GM12878 (cell line): ENCODE data around the gene RAD51B. TPM values are rescaled to one million over a fixed set of nuclear protein-coding genes. Genes with fewer than 3 reads are reported as not detected.
A peak's percentile ranks its signal among the peaks of the same experiment; 100 is the strongest.

Experiments
- ATAC-seq: fragments of 200-7000 bp; cut with Tn5 transposase; 3 replicates; pipeline ENCODE4 v1.9.1; 2020; ENCODE audit warnings: mild to moderate bottlenecking, moderate library complexity
- BruUV-seq: library from RNA; stranded (reverse); fragments of 400-500 nt; replicated peaks from 2 replicates; lab custom pipeline; 2021; lab: Mats Ljungman, UMichigan
- CTCF ChIA-PET: fragments of 300-600 bp; sonication (Branson Sonifier 250); formaldehyde crosslinking; extraction: SDS; loops from one replicate; lab custom pipeline; 2021; ENCODE audit warnings: inconsistent platforms; lab: Yijun Ruan, JAX
- POLR2A ChIA-PET: fragments of 350-600 bp; formaldehyde crosslinking; extraction: SDS; loops from one replicate; lab custom pipeline; 2021; ENCODE audit warnings: inconsistent platforms; lab: Charles Lee
- RAD21 ChIA-PET: fragments of 300-600 bp; sonication (Branson Sonifier 250); formaldehyde crosslinking; loops from one replicate; lab custom pipeline; 2023; ENCODE audit warnings: antibody characterized with exemption; ENCODE audit not compliant: unreplicated experiment; lab: Charles Lee
- SMC1A ChIA-PET: fragments of 300-600 bp; sonication (Branson Sonifier 250); formaldehyde crosslinking; loops from one replicate; lab custom pipeline; 2023; ENCODE audit not compliant: unreplicated experiment, uncharacterized antibody; lab: Charles Lee
- DNase-seq: peaks from one replicate; pipeline ENCODE4 v3.0.0-alpha.2; 2011; ENCODE audit warnings: low read depth, low spot score
- FAIRE-seq: peaks from 3 replicates; lab custom pipeline; 2011; peaks lifted over from hg19 to GRCh38; lab: Jason Lieb, UNC
- H2AFZ ChIP-seq: 2 replicates; pipeline ENCODE4 v1.6.0; 2011; ENCODE audit warnings: low read depth, low read length, control low read depth; ENCODE audit not compliant: control insufficient read depth
- H3K27ac ChIP-seq: 2 replicates; pipeline ENCODE4 v1.5.1; 2011; ENCODE audit warnings: control low read depth; ENCODE audit not compliant: control insufficient read depth, insufficient read depth
- H3K27me3 ChIP-seq, 2 experiments: replicated peaks in 1 of 2; 2 replicates each; pipeline versions ENCODE4 v1.6.0 to v1.6.1; 2011; ENCODE audit warnings: low read length in 1 of 2; ENCODE audit not compliant: control insufficient read depth in 2 of 2, insufficient read depth in 2 of 2
- H3K36me3 ChIP-seq, 2 experiments: 2 replicates each; pipeline ENCODE4 v1.5.1; 2011; ENCODE audit warnings: low read length in 1 of 2; ENCODE audit not compliant: control insufficient read depth in 2 of 2, insufficient read depth in 2 of 2
- H3K4me1 ChIP-seq: 2 replicates; pipeline ENCODE4 v1.6.1; 2011; ENCODE audit warnings: mild to moderate bottlenecking, low read length, moderate library complexity, mixed read lengths; ENCODE audit not compliant: control insufficient read depth, insufficient read depth
- H3K4me2 ChIP-seq: 2 replicates; pipeline ENCODE4 v1.6.0; 2011; ENCODE audit warnings: control low read depth; ENCODE audit not compliant: control insufficient read depth, insufficient read depth
- H3K4me3 ChIP-seq: fragments of 200-600 bp; sonication (generic); 2 replicates; pipeline ENCODE4 v1.5.1; 2016
- H3K79me2 ChIP-seq: 2 replicates; pipeline ENCODE4 v1.6.0; 2011; ENCODE audit warnings: low read length; ENCODE audit not compliant: control insufficient read depth, insufficient read depth
- H3K9ac ChIP-seq: 2 replicates; pipeline ENCODE4 v1.8.0; 2011; ENCODE audit warnings: low read length, control low read depth, mixed read lengths; ENCODE audit not compliant: control insufficient read depth, insufficient read depth
- H3K9me3 ChIP-seq: replicated peaks from 3 replicates; pipeline ENCODE4 v1.5.1; 2011; ENCODE audit warnings: mild to moderate bottlenecking, low read length; ENCODE audit not compliant: control insufficient read depth, insufficient read depth
- H4K20me1 ChIP-seq: 2 replicates; pipeline ENCODE4 v1.6.0; 2011; ENCODE audit not compliant: control insufficient read depth, insufficient read depth
- BCL11A ChIP-seq: IDR thresholded peaks from 2 replicates; pipeline ENCODE4 v1.6.1; 2011; ENCODE audit warnings: low read depth, low read length
- CHD1 ChIP-seq: IDR thresholded peaks from 2 replicates; pipeline ENCODE4 v1.6.1; 2012; ENCODE audit warnings: low read depth, low read length, improper control_type of control experiment
- GABPA ChIP-seq: IDR thresholded peaks from 2 replicates; pipeline ENCODE4 v1.6.1; 2014; ENCODE audit warnings: antibody characterized with exemption, low read depth, mild to moderate bottlenecking, inconsistent platforms
- MEF2A ChIP-seq: IDR thresholded peaks from 2 replicates; pipeline ENCODE4 v1.6.1; 2011; ENCODE audit warnings: low read depth, mild to moderate bottlenecking, low read length, moderate library complexity; ENCODE audit not compliant: insufficient read depth
- SIN3A ChIP-seq: IDR thresholded peaks from 2 replicates; pipeline ENCODE4 v1.6.1; 2012; ENCODE audit warnings: low read depth, low read length, improper control_type of control experiment
- ZBED1 ChIP-seq: IDR thresholded peaks from 2 replicates; pipeline ENCODE4 v1.6.1; 2016; ENCODE audit warnings: borderline replicate concordance
- ZBTB33 ChIP-seq: fragments of 450-650 bp; IDR thresholded peaks from 2 replicates; pipeline ENCODE4 v1.6.1; 2017; ENCODE audit warnings: mild to moderate bottlenecking
- ZBTB40 ChIP-seq: fragments of 450-650 bp; IDR thresholded peaks from 2 replicates; pipeline ENCODE4 v1.6.1; 2016; ENCODE audit warnings: mild to moderate bottlenecking, moderate library complexity, borderline replicate concordance
- ZNF687 ChIP-seq: fragments of 450-650 bp; IDR thresholded peaks from 2 replicates; pipeline ENCODE4 v1.6.1; 2017; ENCODE audit warnings: mild to moderate bottlenecking, moderate library complexity
- ZZZ3 ChIP-seq: IDR thresholded peaks from 2 replicates; pipeline ENCODE4 v1.6.1; 2011; ENCODE audit warnings: low read depth; ENCODE audit not compliant: control insufficient read depth, insufficient read length
- WGBS: methylation state at CpG from one replicate; pipeline ENCODE4 v1.1.6; 2016; ENCODE audit warnings: low lambda C conversion rate; ENCODE audit not compliant: insufficient replicate concordance, insufficient coverage; ENCODE audit errors: missing lambda C conversion rate; 5-methylcytosine and 5-hydroxymethylcytosine counted together
- in situ Hi-C: fragments of 300-500 bp; cut with MboI; formaldehyde crosslinking; loops from 9 replicates; pipeline ENCODE4 v1.14.3; 2018; ENCODE audit warnings: mixed read lengths
- intact Hi-C: fragments of 100-400 bp; cut with micrococcal nuclease; formaldehyde crosslinking; loops from one replicate; pipeline ENCODE4 v1.14.2; 2022; ENCODE audit not compliant: unreplicated experiment
- polyA plus RNA-seq, 11 experiments: library from polyadenylated mRNA; depleted of rRNA in 4 of 11; unstranded in 6 of 11; stranded (reverse) in 5 of 11; fragments of >200 nt; fragmentation: Nextera tagmentation in 4 of 11; fragmentation: Illumina TruSeq in 1 of 11; extraction: Ambion mirVana in 4 of 11; extraction: Trizol in 1 of 11; gene quantifications; 1 replicate in 1 of 11; 2 replicates in 10 of 11; pipeline versions ENCODE4 v1.2.1 to v1.2.3, GENCODE V29; 2011 to 2016; ENCODE audit warnings: inconsistent platforms in 2 of 11, missing spikeins in 2 of 11, low read depth in 1 of 11
- total RNA-seq, 4 experiments: library from RNA; depleted of rRNA in 3 of 4; stranded (reverse); fragments of >200 nt in 3 of 4; fragmentation: Illumina TruSeq in 1 of 4; extraction: Trizol in 1 of 4; gene quantifications; 2 replicates each; pipeline versions ENCODE4 v1.2.1 to v1.2.3, GENCODE V29; 2013 to 2021

RAD51B gene
- total and polyA plus RNA-seq, 10 of the 15 experiments (the other 5 are each of a cell fraction or from before 2014, with no cell fraction given): 9.8 to 26.8 (median 21.3) TPM

DNA sequence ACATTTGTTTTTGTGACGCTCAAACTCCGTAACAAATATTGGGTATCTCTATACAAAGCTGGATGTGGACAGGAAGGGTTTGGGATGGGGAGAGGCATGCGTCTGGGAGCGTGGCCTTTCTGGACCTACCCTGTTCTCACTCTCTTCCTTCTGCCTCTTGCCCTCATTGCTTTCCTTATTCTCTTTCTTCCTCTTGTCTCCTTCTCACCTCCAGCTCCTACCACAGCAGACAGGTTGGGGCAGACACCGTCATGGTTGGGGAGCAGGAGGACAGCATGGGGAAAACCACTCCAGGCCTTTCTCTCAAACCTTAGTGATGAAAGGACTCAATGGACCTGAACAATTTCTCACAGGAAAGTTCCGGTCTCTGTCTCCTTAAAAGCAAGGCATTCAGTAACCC lies 465.3 kb downstream of the RAD51B start (continued):
- TF ChIP-seq ZNF687: peak; percentile 81; the same call in 1 of the 2 replicates

GRCh38 chr14:68285421-68286179 lies 466.0 kb downstream of the RAD51B start:
- no peaks in the 10 kb centered on the region for H3K9me3 ChIP-seq
- intact Hi-C loops: loop anchor here (2.0 to 10.0 kb wide), 3 partner anchors 35 to 529 kb away; no protein-coding TSS in a partner anchor
- H3K27me3 ChIP-seq: no peaks in the 10 kb centered on the region
- RAD21 ChIA-PET: interaction anchor here (1.0 to 15.7 kb wide), 24 partner anchors 8 to 538 kb away, joined by 3 to 343 read pairs (median 16); partner anchors contain the start of gene ZFP36L1
- H4K20me1 ChIP-seq: no peaks in the 10 kb centered on the region
- WGBS: 4% methylated on average over 11 of the region's 11 CpGs
- POLR2A ChIA-PET: interaction anchor here (0.9 to 12.4 kb wide), 14 partner anchors 10 to 506 kb away, joined by 3 to 141 read pairs (median 8); no protein-coding TSS in a partner anchor
- H3K9ac ChIP-seq: peak overlapping the region; percentile 81
- H3K36me3 ChIP-seq: no peaks in the 10 kb centered on the region
- SMC1A ChIA-PET: interaction anchor here (1.0 to 14.2 kb wide), 19 partner anchors 9 to 532 kb away, joined by 3 to 321 read pairs (median 12); no protein-coding TSS in a partner anchor
- H3K79me2 ChIP-seq: peaks cover 3% of the 10 kb centered on the region
- CTCF ChIA-PET: interaction anchor here (0.7 to 10.0 kb wide), 13 partner anchors 10 to 530 kb away, joined by 3 to 73 read pairs (median 5); no protein-coding TSS in a partner anchor
- peak overlapping the region; percentile 92 for H3K27ac ChIP-seq
- peak overlapping the region; percentile 12; the same call in 1 of the 2 replicates for H3K4me3 ChIP-seq
- DNase-seq (peak; percentile 91), ATAC-seq (peak; percentile 54), FAIRE-seq (no peak)
- peak overlapping the region; percentile 5; the same call in 1 of the 2 replicates for H2AFZ ChIP-seq
- H3K4me1 ChIP-seq: peaks cover 76% of the 10 kb centered on the region
- in situ Hi-C loops: no loop called here
- TSS peak; percentile 63 for BruUV-seq
- peak overlapping the region; percentile 53 for H3K4me2 ChIP-seq
- TF ChIP-seq SIN3A (no peak), ZBTB40 (no peak), ZBTB33 (peak; percentile 52; the same call in 1 of the 2 replicates), GABPA (no peak), ZBED1 (peak; percentile 87), ZZZ3 (no peak), CHD1 (no peak), MEF2A (peak; percentile 64; the same call in 1 of the 2 replicates), BCL11A (0 out of 2 replicates have a peak, but pooled peaks have one; percentile 55)
